GM08714 (cell line): Measurements from ENCODE around the gene ATP5MK.

ENCODE experiments used
- H3K4me3 ChIP-seq: fragments of 200-500 bp; sonication (Bioruptor generic); 2 replicates; pipeline ENCODE4 v1.5.1; 2014; ENCODE audit warnings: mild to moderate bottlenecking, low read length, inconsistent platforms
- ZNF274 ChIP-seq: IDR thresholded peaks from 2 replicates; pipeline ENCODE4 v1.6.1; 2012; ENCODE audit warnings: mild to moderate bottlenecking, low read depth, low read length

Gene ATP5MK, protein sequence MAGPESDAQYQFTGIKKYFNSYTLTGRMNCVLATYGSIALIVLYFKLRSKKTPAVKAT

DNA sequence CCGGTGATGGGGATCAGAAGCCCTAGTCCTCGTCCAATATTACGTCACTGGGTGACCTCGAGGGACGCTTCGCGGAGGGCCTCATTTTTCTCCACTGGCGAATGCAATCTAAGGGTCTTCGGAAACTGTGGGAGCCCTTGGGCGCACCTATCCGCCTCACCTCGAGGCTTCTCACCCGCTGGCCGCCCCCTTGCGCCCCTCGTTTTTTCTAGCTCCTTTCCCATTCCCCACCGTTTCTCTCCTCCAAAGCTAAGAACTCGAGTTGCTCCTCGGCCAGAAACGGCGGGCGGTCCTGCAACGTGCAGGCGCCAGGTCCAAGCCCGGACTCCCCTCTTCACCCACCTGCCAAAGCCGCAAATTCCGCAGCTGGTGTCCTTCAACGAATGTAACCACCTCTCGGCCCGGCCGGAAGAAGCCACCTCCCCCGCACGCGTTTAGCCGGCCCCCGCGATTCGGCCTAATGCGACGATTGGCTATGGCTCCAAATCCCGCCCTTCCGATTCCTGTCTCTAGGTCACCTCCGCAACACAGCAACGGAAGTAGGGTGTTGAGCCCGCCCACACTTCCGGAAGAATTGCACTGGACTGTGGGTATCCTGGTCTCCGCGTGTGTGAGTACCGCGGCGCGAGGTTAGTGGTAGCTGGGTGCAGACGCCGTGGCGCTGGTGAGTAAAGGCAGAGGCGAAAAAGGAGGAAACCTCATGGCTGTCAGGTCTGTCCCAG is at the start of gene ATP5MK, which contains the start of gene PDCD11:
TSS of gene ATP5MK (minus strand) at position 409 of the 722 bp plus-strand sequence. CDS start 4,018 bp downstream, outside the sequence.
TSS of gene PDCD11 (plus strand) at position 560 of the 722 bp plus-strand sequence. CDS start 1,801 bp downstream, outside the sequence.
- no peak for TF ChIP-seq ZNF274

DNA sequence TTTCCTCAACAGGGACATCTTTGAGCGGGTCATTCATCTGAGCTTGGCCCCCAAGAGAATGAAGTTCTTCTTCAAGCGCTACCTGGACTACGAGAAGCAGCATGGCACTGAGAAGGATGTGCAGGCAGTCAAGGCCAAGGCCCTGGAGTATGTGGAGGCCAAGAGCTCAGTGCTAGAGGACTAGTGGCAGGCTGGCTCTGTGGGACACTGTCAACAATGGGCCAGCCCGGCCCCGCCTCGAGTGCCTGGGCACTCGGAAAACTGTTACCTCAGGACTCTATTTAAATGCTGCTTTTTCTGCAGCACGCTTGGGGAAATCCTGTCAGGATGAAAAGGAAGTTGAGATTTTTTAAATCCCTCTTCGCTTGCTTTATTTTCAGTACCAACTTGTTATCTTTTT is 49.1 kb upstream of the ATP5MK start:
- no peak overlapping the region for H3K4me3 ChIP-seq
- no peak for TF ChIP-seq ZNF274

More for the DNA sequence above, at the start of gene ATP5MK, which contains the start of gene PDCD11:
- peak within 1 kb of the TSS; percentile 95 for H3K4me3 ChIP-seq

DNA sequence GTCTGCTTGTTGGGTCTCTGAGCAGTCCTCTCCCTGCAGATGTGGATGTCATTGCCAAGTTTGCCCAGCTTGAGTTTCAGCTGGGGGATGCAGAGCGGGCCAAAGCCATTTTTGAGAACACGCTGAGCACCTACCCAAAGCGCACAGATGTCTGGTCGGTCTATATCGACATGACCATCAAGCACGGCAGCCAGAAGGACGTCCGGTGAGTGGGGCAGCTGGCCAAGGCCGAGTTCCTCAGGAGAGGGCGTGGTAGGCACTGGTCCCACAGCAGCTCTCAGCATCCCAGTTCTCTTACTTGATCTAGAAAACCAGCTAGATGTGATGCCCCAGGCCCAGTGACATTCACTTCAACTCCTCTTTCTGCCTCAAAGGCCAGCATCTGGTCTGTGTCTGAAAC is 48.2 kb upstream of the ATP5MK start:
- TF ChIP-seq ZNF274 = no peak

DNA sequence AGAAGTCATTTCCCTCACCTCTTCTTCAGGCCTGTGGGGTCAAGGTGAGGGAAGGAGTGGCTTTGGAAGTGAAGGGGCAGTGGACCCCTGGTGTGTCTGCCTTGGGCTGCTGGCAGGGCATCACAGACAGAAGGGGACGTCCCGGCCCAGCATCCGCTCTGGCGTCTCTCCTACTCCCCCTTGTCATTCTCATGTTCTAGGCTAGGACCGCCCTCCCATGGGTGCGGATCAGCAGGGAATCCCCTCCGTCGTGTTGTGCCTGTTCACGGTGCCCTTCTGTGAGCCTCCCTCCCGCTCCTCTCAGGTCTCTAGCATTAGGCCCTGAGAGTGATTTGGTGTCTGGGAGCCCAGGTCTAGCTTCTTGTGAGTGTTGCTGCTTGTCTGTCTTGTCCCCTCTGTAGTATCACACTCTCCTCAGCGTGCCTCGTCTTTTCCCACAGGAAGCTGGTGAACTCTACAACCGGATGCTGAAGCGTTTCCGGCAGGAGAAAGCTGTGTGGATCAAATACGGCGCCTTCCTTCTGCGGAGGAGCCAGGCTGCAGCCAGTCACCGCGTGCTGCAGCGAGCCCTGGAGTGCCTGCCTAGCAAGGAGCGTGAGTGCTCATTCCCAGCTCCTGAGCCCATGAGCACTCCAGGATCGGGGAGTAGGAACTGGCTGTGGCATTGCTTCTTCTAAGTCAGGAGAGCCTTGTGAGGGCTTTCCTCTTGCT is 47.4 kb upstream of the ATP5MK start:
- TF ChIP-seq ZNF274 = no peak
- H3K4me3 ChIP-seq = no peak overlapping the region

More for the DNA sequence above, 48.2 kb upstream of the ATP5MK start:
- H3K4me3 ChIP-seq = no peak overlapping the region

DNA sequence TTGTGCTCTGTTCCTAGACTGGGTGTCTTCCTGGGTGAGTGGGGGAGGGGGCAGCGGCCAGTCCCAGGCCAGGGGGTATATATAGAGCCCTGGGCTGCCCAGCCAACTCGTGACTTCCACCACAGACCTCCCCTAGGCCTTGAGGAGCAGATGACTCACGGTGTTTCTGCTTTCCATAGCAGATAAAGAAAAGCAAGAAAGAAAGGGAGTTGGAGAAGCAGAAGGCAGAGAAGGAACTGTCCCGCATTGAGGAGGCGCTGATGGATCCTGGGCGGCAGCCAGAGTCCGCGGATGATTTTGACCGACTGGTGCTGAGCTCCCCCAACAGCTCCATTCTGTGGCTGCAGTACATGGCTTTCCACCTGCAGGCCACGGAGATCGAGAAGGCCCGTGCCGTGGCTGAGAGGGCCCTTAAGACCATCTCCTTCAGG is 45.8 kb upstream of the ATP5MK start:
- H3K4me3 ChIP-seq = no peak overlapping the region
- no peak for TF ChIP-seq ZNF274

DNA sequence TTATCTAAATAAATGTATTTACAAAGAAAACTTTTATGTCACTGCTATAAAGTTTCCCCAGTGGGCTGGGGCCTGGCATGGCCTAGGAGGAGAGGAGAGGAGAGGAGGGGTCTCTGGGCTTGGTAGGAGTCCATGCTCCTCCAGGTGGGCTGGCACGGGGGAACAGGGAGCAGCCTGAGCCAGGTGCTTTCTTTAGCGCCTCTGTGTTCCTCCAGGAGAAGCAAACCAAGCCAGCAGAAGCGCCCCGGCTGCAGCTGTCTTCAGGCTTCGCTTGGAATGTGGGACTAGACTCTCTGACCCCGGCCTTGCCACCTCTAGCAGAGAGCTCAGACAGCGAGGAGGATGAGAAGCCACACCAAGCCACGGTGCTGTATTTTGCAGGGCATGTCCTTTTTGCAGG is 45.3 kb upstream of the ATP5MK start:
- no peak for TF ChIP-seq ZNF274
- no peak overlapping the region for H3K4me3 ChIP-seq

DNA sequence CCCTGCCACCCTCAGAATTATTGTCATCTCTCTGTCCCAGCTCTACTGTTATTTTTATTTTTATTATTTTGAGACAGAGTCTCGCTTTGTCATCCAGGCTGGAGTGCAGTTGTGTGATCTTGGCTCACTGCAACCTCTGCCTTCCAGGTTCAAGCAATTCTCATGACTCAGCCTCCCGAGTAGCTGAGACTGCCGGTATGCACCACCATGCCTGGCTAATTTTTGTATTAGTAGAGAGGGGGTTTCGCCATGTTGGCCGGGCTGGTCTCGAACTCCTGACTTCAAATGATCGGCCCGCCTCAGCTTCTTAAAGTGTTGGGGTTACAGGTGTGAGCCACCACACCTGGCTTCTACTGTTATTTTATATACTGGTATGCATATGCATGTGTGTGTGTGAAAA is 44.9 kb upstream of the ATP5MK start:
- H3K4me3 ChIP-seq = no peak overlapping the region
- no peak for TF ChIP-seq ZNF274

DNA sequence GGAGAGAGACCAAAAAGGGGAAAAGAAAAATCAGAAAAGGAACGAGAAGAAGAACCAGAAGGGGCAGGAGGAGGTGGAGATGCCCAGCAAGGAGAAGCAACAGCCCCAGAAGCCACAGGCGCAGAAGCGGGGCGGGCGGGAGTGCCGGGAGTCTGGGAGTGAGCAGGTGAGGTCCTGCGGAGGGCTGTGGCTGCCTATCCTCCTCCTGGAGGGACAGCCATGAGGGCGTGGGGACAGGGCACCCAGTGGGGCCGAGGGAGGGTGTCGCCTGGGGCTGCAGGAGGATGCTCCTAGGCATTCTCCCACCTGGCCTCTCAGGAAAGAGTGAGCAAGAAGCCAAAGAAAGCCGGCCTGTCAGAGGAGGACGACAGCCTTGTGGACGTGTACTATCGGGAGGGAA is 44.1 kb upstream of the ATP5MK start:
- no peak for TF ChIP-seq ZNF274

DNA sequence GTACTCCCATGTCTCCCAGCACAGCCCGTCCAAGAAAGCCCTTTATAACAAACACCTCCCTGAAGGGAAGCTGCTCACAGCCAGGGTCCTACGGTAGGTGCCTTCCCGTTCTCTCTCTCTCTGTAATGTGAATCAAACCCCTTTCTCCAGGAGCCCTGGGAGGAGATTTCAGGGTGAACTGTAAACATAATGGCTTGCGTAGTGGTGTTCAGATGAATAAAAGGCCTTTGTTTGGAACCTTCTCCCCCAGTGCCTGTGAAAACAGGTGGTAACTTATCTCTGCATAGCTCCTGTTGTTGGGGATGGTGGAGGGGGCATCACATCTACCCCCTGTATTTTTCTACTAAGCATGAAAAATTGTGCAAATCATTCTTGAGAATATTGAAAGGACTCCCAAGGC is 43.5 kb upstream of the ATP5MK start:
- H3K4me3 ChIP-seq = no peak overlapping the region
- no peak for TF ChIP-seq ZNF274

More for the DNA sequence above, 44.1 kb upstream of the ATP5MK start:
- no peak overlapping the region for H3K4me3 ChIP-seq

DNA sequence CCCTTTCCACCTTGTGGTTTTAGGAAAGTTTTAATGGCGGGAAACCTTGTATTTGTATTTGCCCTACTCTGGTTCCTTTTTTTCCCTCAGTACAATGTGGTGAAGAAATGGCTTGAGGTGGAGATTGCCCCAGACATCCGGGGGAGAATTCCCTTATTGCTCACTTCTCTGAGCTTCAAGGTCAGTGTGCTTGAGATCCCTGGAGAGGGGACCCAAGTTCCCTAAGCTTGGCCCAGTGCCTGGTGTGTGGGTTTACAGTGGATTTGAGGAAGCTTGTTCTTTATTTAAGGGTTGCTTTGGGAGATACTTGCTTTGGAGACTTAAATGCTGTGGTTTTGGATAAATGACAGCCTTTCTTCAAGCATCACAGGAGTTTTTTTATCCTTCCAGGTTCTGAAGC is 37.6 kb upstream of the ATP5MK start:
- no peak for TF ChIP-seq ZNF274
- no peak overlapping the region for H3K4me3 ChIP-seq

DNA sequence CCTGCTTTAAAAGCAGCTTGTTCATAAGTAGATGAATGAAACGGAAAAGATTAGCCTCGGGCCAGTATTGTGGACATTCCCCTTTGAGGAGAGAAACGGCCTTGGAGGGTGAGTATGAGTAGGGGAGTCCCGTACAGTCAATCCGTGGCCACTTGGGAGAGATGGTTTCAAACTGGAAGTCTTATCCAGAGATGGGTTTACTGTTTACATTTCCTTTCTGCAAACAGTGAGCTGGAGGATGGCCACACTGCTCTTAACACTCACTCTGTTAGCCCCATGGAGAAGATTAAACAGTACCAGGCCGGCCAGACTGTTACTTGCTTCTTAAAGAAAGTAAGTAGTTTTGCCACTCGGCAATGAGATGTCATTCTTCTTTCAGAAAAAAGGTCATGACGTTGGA is 35.6 kb upstream of the ATP5MK start:
- no peak overlapping the region for H3K4me3 ChIP-seq
- no peak for TF ChIP-seq ZNF274

DNA sequence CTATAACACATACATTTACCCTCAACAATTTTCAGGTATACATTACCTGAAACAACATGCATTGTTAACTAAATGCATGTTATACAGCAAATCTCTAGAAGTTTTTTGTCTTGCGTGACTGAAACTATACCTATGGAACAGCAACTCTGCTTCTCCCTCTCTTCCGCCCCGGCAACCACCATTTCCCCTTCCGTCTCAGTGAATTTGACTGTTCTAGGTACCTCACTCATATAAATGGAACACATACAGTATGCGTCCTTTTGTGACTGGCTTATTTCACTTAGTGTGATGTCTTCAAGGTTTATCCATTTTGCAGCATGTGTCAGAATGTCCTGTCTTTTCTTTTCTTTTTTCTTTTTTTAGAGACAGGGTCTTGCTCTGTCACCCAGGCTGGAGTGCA is 33.4 kb upstream of the ATP5MK start:
- no peak for TF ChIP-seq ZNF274

DNA sequence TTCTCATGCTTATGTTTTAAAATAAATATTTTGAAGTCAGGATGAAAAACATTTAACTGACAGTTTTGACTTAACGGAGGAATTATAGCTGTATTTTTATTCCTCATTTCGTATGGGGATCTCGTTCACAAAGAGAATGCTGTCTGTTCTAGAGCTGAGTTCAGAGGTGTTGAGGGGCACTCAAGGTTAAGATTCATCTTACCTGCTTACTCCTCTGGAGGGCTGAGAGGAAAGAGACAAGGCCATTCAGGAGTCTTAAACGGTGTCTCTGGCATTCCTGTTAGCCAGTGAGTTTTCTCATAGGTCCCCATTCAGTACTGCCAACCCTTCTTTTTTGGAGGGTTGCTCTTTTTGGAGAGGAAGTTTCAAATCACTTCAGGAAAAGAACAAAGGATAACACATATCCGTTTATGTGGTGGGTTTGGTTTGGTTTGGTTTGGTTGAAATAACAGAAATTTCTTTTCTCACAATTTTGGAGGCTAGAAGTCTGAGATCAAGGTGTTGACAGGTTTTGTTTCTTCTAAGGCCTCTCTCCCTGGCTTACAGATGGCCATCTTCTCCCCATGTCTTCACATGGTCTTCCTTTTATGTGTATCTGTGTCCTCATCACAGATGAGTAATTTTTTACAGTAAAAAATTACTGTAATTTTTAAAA is 32.8 kb upstream of the ATP5MK start:
- H3K4me3 ChIP-seq = no peak overlapping the region
- no peak for TF ChIP-seq ZNF274

More for the DNA sequence above, 33.4 kb upstream of the ATP5MK start:
- no peak overlapping the region for H3K4me3 ChIP-seq

DNA sequence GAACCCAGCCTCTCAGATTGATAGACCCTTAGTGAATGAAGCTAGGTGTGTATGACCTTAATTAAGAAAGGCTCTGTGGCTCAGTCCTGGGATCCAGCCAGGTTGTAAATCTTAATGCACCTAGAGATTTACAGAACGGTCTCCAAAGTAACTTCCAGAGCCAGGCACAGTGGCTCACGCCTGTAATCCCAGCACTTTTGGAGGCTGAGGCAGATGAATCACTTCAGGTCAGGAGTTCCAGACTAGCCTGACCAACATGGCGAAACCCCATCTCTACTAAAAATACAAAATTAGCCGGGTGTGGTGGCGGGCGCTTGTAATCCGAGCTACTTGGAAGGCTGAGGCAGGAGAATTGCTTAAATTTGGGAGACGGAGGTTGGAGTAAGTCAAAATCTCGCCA is 31.6 kb upstream of the ATP5MK start:
- no peak for TF ChIP-seq ZNF274
- no peak overlapping the region for H3K4me3 ChIP-seq

DNA sequence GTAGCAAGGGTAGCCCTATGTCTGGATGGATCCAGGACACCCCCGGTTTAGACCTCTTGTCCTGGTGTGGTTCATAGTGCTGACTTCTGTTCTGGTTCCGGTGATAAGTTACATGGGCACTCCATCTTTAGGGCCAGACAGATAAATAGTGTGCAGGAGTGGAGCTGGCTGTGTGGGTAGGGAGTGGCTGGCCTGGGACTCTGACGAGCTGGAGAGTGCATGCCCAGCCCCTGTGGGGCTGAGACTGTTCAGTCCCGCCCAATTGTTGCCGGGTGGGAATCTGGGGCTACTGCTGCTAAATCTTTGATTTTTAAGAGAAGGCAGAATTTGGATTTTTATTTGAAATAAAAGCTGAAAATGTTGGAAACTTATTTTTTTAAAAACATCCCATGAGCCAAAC is 27.5 kb upstream of the ATP5MK start:
- no peak for TF ChIP-seq ZNF274

DNA sequence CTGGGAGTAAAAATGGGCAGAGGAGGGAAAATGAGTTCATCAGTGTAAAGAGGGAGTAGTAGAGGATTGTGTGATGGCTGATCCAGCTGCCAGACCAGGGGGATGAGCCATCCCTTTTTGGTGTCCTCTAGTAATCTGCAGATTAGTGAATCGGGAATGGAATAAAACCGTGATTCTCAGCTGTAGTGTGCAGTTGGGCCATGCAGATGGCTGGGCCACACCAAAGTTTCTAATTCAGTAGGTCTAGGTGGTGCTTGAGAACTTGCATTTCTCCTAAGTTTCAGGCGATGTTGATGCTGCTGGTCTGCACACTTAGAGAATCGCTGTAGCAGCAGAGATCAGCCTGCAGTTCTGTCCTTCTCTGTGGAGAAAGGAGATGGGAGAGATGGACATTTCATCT is 22.8 kb upstream of the ATP5MK start:
- H3K4me3 ChIP-seq = no peak overlapping the region
- no peak for TF ChIP-seq ZNF274

More for the DNA sequence above, 27.5 kb upstream of the ATP5MK start:
- H3K4me3 ChIP-seq = no peak overlapping the region
